Erythroblast (primary cell): ENCODE measurements around the gene MYBPH.

ENCODE experiments used
- GATA1 ChIP-seq: IDR thresholded peaks from 2 replicates; pipeline ENCODE4 v1.6.1; 2011; ENCODE audit warnings: low read depth, mild to moderate bottlenecking, control low read depth, low read length, moderate library complexity
- POLR2A ChIP-seq: IDR thresholded peaks from 2 replicates; pipeline ENCODE4 v1.6.1; 2011; ENCODE audit warnings: mild to moderate bottlenecking, low read length

DNA sequence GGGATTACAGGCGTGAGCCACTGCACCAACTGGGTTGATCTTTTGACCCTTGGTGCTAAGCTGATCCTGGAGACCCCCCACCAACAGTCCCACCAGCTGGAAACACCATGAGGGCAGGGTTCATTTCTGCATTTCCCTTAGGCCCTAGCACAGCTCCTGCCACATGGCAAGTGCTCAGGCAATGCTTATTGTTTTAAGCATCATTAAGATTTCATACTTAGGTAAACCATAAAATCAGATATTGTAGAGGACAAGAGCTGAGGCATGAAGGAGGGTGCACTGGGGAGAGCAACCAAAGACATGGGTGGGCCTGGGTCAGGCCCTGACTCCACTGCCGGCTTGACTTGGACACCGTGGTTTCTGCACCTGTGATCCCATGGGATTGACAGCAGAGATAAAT is 36.2 kb upstream of the MYBPH start:
- no peak for TF ChIP-seq POLR2A
- no peak for TF ChIP-seq GATA1
